ENCODE measurements around the gene MEX3A.

Gene MEX3A

GRCh38 chr1:156101880-156102279, 19.6 kb upstream of the MEX3A start:
- no peak for FAIRE-seq

- no peak for FAIRE-seq
These were observed 18.1 kb upstream of the MEX3A start for GRCh38 chr1:156100205-156100995.

GRCh38 chr1:156099282-156099681, 17.0 kb upstream of the MEX3A start:
- no peak for FAIRE-seq

GRCh38 chr1:156098784-156099183, 16.5 kb upstream of the MEX3A start:
- FAIRE-seq, result no peak

- no peak for FAIRE-seq
These were observed 15.4 kb upstream of the MEX3A start for GRCh38 chr1:156097499-156098178.

GRCh38 chr1:156096640-156097391, 14.6 kb upstream of the MEX3A start:
- peak; percentile 68 for FAIRE-seq

- FAIRE-seq, result no peak
These were observed 13.7 kb upstream of the MEX3A start for GRCh38 chr1:156095906-156096508.

- no peak for FAIRE-seq
These were observed 9.3 kb upstream of the MEX3A start for GRCh38 chr1:156091610-156092009.

GRCh38 chr1:156090840-156091188, 8.5 kb upstream of the MEX3A start:
- FAIRE-seq, result no peak

- no peak for FAIRE-seq
These were observed 8.0 kb upstream of the MEX3A start for GRCh38 chr1:156090138-156090839.

GRCh38 chr1:156089704-156090103, 7.4 kb upstream of the MEX3A start:
- FAIRE-seq, result no peak

- FAIRE-seq, result no peak
These were observed 4.0 kb upstream of the MEX3A start for GRCh38 chr1:156086256-156086662.

GRCh38 chr1:156083800-156084790, 1.8 kb upstream of the MEX3A start:
- FAIRE-seq, result no peak

GRCh38 chr1:156081917-156082308, 352 bp downstream of the MEX3A start:
- FAIRE-seq, result no peak

- no peak for FAIRE-seq
These were observed 917 bp downstream of the MEX3A start for GRCh38 chr1:156081180-156081916.

GRCh38 chr1:156080863-156081179, 1.4 kb downstream of the MEX3A start:
- no peak for FAIRE-seq

GRCh38 chr1:156080241-156080862, 1.9 kb downstream of the MEX3A start:
- FAIRE-seq, result no peak

- FAIRE-seq, result no peak
These were observed 2.5 kb downstream of the MEX3A start for GRCh38 chr1:156079762-156080161.

- FAIRE-seq, result no peak
These were observed 3.5 kb downstream of the MEX3A start for GRCh38 chr1:156078728-156079127.

GRCh38 chr1:156077430-156077760, 4.9 kb downstream of the MEX3A start:
- FAIRE-seq, result no peak
